HEK293 (cell line): ENCODE measurements around the gene LAMC3.

Source experiments
- CTCF ChIA-PET: fragments of 350-600 bp; formaldehyde crosslinking; extraction: SDS; loops from one replicate; lab custom pipeline; 2021; ENCODE audit warnings: antibody characterized with exemption; lab: Yijun Ruan, JAX
- POLR2A ChIA-PET: fragments of 300-600 bp; formaldehyde crosslinking; extraction: SDS; loops from one replicate; lab custom pipeline; 2020; ENCODE audit warnings: antibody characterized with exemption, inconsistent platforms; lab: Yijun Ruan, JAX
- H3K27ac ChIP-seq: fragments of 200-500 bp; sonication (Bioruptor generic); 2 replicates; pipeline ENCODE4 v1.5.1; 2014; ENCODE audit warnings: low read depth, low read length, control low read depth, inconsistent platforms; ENCODE audit errors: extremely low read depth
- H3K36me3 ChIP-seq, 2 experiments: fragments of 200-500 bp in 1 of 2; sonication (Bioruptor generic) in 1 of 2; 1 replicate in 1 of 2; 2 replicates in 1 of 2; pipeline ENCODE4 v1.5.1; 2014 to 2017; ENCODE audit warnings: inconsistent platforms in 2 of 2, low read length in 2 of 2; ENCODE audit not compliant: control insufficient read depth in 2 of 2, insufficient read depth in 1 of 2
- H3K4me1 ChIP-seq: fragments of 200-500 bp; sonication (Bioruptor generic); 2 replicates; pipeline ENCODE4 v1.5.1; 2014; ENCODE audit warnings: mild to moderate bottlenecking, low read length, inconsistent platforms; ENCODE audit not compliant: control insufficient read depth, insufficient read depth
- H3K4me3 ChIP-seq: 2 replicates; pipeline ENCODE4 v1.5.1; 2011; ENCODE audit warnings: low read depth, mild to moderate bottlenecking, control low read depth, low read length, moderate library complexity
- H3K9me3 ChIP-seq: fragments of 200-500 bp; sonication (Bioruptor generic); 2 replicates; pipeline ENCODE4 v1.5.1; 2014; ENCODE audit warnings: low read depth, low read length, inconsistent platforms; ENCODE audit not compliant: control insufficient read depth, insufficient read depth
- GLIS2 ChIP-seq: fragments of 450-650 bp; formaldehyde crosslinking; IDR thresholded peaks from 2 replicates; pipeline ENCODE4 v1.5.1; 2016; ENCODE audit warnings: missing biosample characterization, missing genetic modification characterization
- REPIN1 ChIP-seq: fragments of 450-650 bp; formaldehyde crosslinking; IDR thresholded peaks from 2 replicates; pipeline ENCODE4 v1.5.1; 2017; ENCODE audit warnings: missing biosample characterization, missing genetic modification characterization, low read depth
- TRIM28 ChIP-seq: IDR thresholded peaks from 2 replicates; pipeline ENCODE4 v1.6.1; 2011; ENCODE audit warnings: low read length, control low read depth, borderline replicate concordance
- ZFP41 ChIP-seq: fragments of 450-650 bp; formaldehyde crosslinking; IDR thresholded peaks from 2 replicates; pipeline ENCODE4 v1.5.1; 2016; ENCODE audit warnings: missing biosample characterization, missing genetic modification characterization, borderline replicate concordance
- ZNF10 ChIP-seq: fragments of 450-650 bp; formaldehyde crosslinking; IDR thresholded peaks from 2 replicates; pipeline ENCODE4 v1.5.1; 2017; ENCODE audit warnings: missing biosample characterization, missing genetic modification characterization
- ZNF174 ChIP-seq: fragments of 450-650 bp; formaldehyde crosslinking; IDR thresholded peaks from 2 replicates; pipeline ENCODE4 v1.5.0; 2017; ENCODE audit warnings: missing biosample characterization, mild to moderate bottlenecking, missing genetic modification characterization
- ZNF24 ChIP-seq: fragments of 450-650 bp; formaldehyde crosslinking; IDR thresholded peaks from 2 replicates; pipeline ENCODE4 v1.5.1; 2016; ENCODE audit warnings: missing biosample characterization, missing genetic modification characterization
- ZNF280C ChIP-seq: fragments of 450-650 bp; formaldehyde crosslinking; IDR thresholded peaks from 2 replicates; pipeline ENCODE4 v1.5.1; 2016; ENCODE audit warnings: missing biosample characterization, missing genetic modification characterization
- ZNF311 ChIP-seq: fragments of 450-650 bp; formaldehyde crosslinking; IDR thresholded peaks from 2 replicates; pipeline ENCODE4 v1.5.1; 2017; ENCODE audit warnings: missing biosample characterization, missing genetic modification characterization, borderline replicate concordance
- ZNF324 ChIP-seq: fragments of 450-650 bp; formaldehyde crosslinking; IDR thresholded peaks from 2 replicates; pipeline ENCODE4 v1.5.1; 2016; ENCODE audit warnings: missing biosample characterization, missing genetic modification characterization
- ZNF398 ChIP-seq: fragments of 450-650 bp; formaldehyde crosslinking; IDR thresholded peaks from 2 replicates; pipeline ENCODE4 v1.5.1; 2017; ENCODE audit warnings: missing biosample characterization, missing genetic modification characterization
- ZNF404 ChIP-seq: fragments of 450-650 bp; formaldehyde crosslinking; IDR thresholded peaks from 2 replicates; pipeline ENCODE4 v1.5.1; 2017; ENCODE audit warnings: missing biosample characterization, missing genetic modification characterization
- ZNF548 ChIP-seq: fragments of 450-650 bp; formaldehyde crosslinking; IDR thresholded peaks from 2 replicates; pipeline ENCODE4 v1.5.1; 2016; ENCODE audit warnings: missing biosample characterization, missing genetic modification characterization
- ZNF645 ChIP-seq: fragments of 450-650 bp; formaldehyde crosslinking; IDR thresholded peaks from 2 replicates; pipeline ENCODE4; 2016; ENCODE audit warnings: missing biosample characterization, missing genetic modification characterization
- ZNF654 ChIP-seq: fragments of 450-650 bp; formaldehyde crosslinking; IDR thresholded peaks from 2 replicates; pipeline ENCODE4 v1.5.1; 2016; ENCODE audit warnings: low read depth, missing biosample characterization, missing genetic modification characterization
- ZNF785 ChIP-seq: fragments of 450-650 bp; formaldehyde crosslinking; IDR thresholded peaks from 2 replicates; pipeline ENCODE4 v1.5.1; 2016; ENCODE audit warnings: missing biosample characterization, missing genetic modification characterization
- ZNF791 ChIP-seq: fragments of 450-650 bp; formaldehyde crosslinking; IDR thresholded peaks from 2 replicates; pipeline ENCODE4 v1.5.1; 2016; ENCODE audit warnings: missing biosample characterization, missing genetic modification characterization
- ZSCAN23 ChIP-seq: fragments of 450-650 bp; formaldehyde crosslinking; IDR thresholded peaks from 2 replicates; pipeline ENCODE4 v1.5.1; 2016; ENCODE audit warnings: missing biosample characterization, missing genetic modification characterization
- TF ChIP-seq, protein P1 (sequence below): fragments of 450-650 bp; formaldehyde crosslinking; IDR thresholded peaks from 2 replicates; pipeline ENCODE4 v1.5.1; 2016; ENCODE audit warnings: missing biosample characterization, missing genetic modification characterization
- TF ChIP-seq, protein P2 (sequence below): fragments of 450-650 bp; formaldehyde crosslinking; IDR thresholded peaks from 2 replicates; pipeline ENCODE4 v1.5.1; 2016; ENCODE audit warnings: missing biosample characterization, missing genetic modification characterization

The LAMC3 gene

DNA sequence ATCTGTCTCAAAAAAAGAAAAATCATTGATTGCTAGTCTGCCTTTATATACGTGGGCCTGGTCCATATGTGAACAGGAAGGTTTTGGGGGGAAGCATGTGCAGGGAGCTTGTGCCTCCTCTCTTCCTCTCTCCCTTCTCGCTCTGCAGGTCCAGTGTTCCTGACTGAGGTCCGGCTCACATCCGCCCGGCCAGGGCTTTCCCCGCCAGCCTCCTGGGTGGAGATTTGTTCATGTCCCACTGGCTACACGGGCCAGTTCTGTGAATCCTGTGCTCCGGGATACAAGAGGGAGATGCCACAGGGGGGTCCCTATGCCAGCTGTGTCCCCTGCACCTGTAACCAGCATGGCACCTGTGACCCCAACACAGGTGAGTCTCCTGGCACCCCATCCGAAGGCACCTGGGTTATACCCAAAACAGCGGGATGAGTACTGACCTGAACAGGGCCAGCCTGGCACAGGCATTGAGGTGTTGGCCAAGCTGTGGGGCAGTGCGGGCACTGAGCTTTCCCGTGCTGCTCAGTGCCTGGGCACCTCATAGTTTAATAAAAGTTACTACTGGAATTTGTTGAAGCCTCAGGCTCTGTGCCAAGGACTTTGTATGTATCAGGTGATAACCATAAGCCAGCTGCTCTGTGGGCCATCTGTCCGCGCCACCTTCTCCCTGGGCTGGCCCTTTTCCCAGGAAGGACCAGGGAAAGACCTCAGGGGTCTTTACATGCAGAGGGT, 48.0 kb downstream of the LAMC3 start:
- H3K27ac ChIP-seq: no peak overlapping the region
- H3K4me3 ChIP-seq: no peak overlapping the region
- TF ChIP-seq ZNF10 (tag by site-specific recombination): no peak
- TF ChIP-seq, all 188 proteins: peak for 0
- H3K9me3 ChIP-seq: no peaks in the 10 kb centered on the region
- POLR2A ChIA-PET: interaction anchor here (0.7 to 1.9 kb wide), 2 partner anchors 69 to 280 kb away, joined by 3 to 11 read pairs; partner anchors contain the start of gene NUP214
- no peaks in the 10 kb centered on the region for H3K36me3 ChIP-seq
- no peaks in the 10 kb centered on the region for H3K4me1 ChIP-seq
- CTCF ChIA-PET: interaction anchor here (0.5 to 6.3 kb wide), 40 partner anchors 9 to 1472 kb away, joined by 3 to 94 read pairs (median 5); partner anchors contain the start of gene NUP214

DNA sequence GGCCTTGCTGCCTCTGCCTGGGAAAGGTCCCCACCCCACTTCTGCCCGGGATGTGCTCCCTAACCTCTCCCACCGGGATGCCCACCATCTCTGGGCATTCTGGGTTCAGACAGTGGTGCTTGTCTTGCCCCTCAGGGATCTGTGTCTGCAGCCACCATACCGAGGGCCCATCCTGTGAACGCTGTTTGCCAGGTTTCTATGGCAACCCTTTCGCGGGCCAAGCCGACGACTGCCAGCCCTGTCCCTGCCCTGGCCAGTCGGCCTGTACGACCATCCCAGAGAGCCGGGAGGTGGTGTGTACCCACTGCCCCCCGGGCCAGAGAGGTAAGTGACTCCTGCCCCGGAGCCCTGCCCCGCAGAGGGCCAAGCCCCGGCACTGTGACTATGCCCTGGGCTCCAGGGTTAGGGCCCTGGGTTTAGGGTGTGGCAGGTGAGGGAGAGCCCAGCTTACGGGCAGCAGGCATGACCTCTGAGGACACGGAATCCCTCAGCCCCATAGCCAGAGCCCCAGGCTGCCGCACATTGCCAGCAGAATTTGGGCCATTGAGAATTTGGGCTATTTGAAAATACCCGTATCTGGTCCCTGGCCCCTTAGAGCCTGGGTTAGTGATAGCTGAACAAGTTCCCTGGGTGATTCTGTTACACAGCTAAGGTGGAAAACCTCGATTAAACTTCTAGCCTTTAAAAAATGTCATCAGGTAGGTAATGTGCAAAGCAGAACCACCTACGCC, 52.1 kb downstream of the LAMC3 start:
- no peak overlapping the region for H3K4me3 ChIP-seq
- no peak overlapping the region for H3K27ac ChIP-seq
- no peaks in the 10 kb centered on the region for H3K36me3 ChIP-seq
- POLR2A ChIA-PET: no interaction called here
- CTCF ChIA-PET: interaction anchor here (0.6 to 1.4 kb wide), 2 partner anchors 13 to 275 kb away, joined by 3 to 6 read pairs; no protein-coding TSS in a partner anchor
- H3K9me3 ChIP-seq: no peaks in the 10 kb centered on the region
- TF ChIP-seq ZNF311 (tag by site-specific recombination): no peak
- TF ChIP-seq REPIN1: no peak
- no peak for TF ChIP-seq ZNF654 (tag by site-specific recombination)
- no peak for TF ChIP-seq ZNF280C (tag by site-specific recombination)
- no peak for TF ChIP-seq ZNF404
- TF ChIP-seq ZNF785 (tag by site-specific recombination): no peak
- TF ChIP-seq ZNF398 (tag by site-specific recombination): no peak
- TF ChIP-seq ZNF791 (tag by site-specific recombination): no peak
- no peak for TF ChIP-seq ZFP41 (tag by site-specific recombination)
- no peaks in the 10 kb centered on the region for H3K4me1 ChIP-seq

DNA sequence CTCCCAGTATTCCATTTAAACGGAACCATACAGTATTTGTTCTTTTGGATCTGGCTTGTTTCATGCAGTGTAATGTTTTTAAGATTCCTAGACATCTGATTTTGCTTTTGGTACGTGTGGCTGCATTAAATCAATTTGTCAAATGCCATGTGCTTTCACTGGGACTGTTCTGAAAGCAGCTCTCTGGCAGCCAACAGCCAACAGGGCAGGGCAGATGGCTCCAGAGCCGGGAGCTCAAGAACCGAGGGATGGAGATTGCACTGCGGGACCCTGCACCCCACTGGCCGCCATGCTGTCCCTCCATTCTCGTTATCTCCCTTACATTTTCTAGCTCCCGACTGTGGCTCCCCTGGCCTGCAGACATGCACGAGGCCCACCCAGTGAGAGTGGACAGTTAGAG, 54.0 kb downstream of the LAMC3 start:
- Histone ChIP-seq H3K27ac (no peak overlapping the region), H3K4me1 (no peaks in the 10 kb centered on the region), H3K9me3 (no peaks in the 10 kb centered on the region), H3K4me3 (no peak overlapping the region), H3K36me3 (no peaks in the 10 kb centered on the region)
- ChIA-PET CTCF (interaction anchor here (0.5 to 2.4 kb wide), 5 partner anchors 17 to 1189 kb away, joined by 3 to 10 read pairs (median 4); no protein-coding TSS in a partner anchor), POLR2A (no interaction called here)
- no peak for TF ChIP-seq ZNF404
- TF ChIP-seq TRIM28: no peak
- TF ChIP-seq, protein P1, sequence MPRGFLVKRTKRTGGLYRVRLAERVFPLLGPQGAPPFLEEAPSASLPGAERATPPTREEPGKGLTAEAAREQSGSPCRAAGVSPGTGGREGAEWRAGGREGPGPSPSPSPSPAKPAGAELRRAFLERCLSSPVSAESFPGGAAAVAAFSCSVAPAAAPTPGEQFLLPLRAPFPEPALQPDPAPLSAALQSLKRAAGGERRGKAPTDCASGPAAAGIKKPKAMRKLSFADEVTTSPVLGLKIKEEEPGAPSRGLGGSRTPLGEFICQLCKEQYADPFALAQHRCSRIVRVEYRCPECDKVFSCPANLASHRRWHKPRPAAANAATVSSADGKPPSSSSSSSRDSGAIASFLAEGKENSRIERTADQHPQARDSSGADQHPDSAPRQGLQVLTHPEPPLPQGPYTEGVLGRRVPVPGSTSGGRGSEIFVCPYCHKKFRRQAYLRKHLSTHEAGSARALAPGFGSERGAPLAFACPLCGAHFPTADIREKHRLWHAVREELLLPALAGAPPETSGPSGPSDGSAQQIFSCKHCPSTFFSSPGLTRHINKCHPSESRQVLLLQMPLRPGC (tag by site-specific recombination): no peak
- TF ChIP-seq ZNF324 (tag by site-specific recombination): no peak
- TF ChIP-seq, protein P2, sequence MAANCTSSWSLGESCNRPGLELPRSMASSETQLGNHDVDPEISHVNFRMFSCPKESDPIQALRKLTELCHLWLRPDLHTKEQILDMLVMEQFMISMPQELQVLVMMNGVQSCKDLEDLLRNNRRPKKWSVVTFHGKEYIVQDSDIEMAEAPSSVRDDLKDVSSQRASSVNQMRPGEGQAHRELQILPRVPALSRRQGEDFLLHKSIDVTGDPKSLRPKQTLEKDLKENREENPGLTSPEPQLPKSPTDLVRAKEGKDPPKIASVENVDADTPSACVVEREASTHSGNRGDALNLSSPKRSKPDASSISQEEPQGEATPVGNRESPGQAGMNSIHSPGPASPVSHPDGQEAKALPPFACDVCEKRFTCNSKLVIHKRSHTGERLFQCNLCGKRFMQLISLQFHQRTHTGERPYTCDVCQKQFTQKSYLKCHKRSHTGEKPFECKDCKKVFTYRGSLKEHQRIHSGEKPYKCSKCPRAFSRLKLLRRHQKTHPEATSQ (tag by site-specific recombination): no peak
- no peak for TF ChIP-seq ZNF174 (tag by site-specific recombination)
- no peak for TF ChIP-seq ZNF645
- TF ChIP-seq ZNF24 (tag by site-specific recombination): no peak
- no peak for TF ChIP-seq GLIS2
- no peak for TF ChIP-seq ZNF548 (tag by site-specific recombination)
- no peak for TF ChIP-seq ZSCAN23 (tag by site-specific recombination)
